ENCODE data around the gene ZBTB7C. TPM values are rescaled to one million over a fixed set of nuclear protein-coding genes. Genes with fewer than 3 reads are reported as not detected.

The ZBTB7C gene
- total and polyA plus RNA-seq, 10 of the 15 experiments (the other 5 are each of a cell fraction or from before 2014, with no cell fraction given): under 0.01 to 0.08 (median 0.01) TPM; not detected in 7

- ChIA-PET POLR2A (no interaction called here), SMC1A (ENCODE audit: uncharacterized antibody, unreplicated experiment) (interaction anchor here (0.6 kb wide), 1 partner anchor 103 kb away, joined by 3 read pairs; no protein-coding TSS in a partner anchor), CTCF (no interaction called here), RAD21 (ENCODE audit: unreplicated experiment) (no interaction called here)
- H3K4me2 ChIP-seq (ENCODE audit: control insufficient read depth, insufficient read depth): no peak overlapping the region
- in situ Hi-C loops (cut with MboI) (no loop called here), intact Hi-C loops (cut with micrococcal nuclease; ENCODE audit: unreplicated experiment) (loop anchor here (5.0 kb wide), 1 partner anchor 48 kb away; no protein-coding TSS in a partner anchor)
- no peak for DNase-seq (ENCODE audit: low read depth, low spot score)
- no peaks in the 10 kb centered on the region for H3K9me3 ChIP-seq (replicated peaks; ENCODE audit: control insufficient read depth, insufficient read depth, low read length)
- H3K9ac ChIP-seq (ENCODE audit: control insufficient read depth, insufficient read depth, low read length): no peak overlapping the region
- H2AFZ ChIP-seq (ENCODE audit: control insufficient read depth, low read depth, low read length): no peak overlapping the region
- no peaks in the 10 kb centered on the region for H4K20me1 ChIP-seq (ENCODE audit: control insufficient read depth, insufficient read depth)
- ATAC-seq: no peak
- H3K4me1 ChIP-seq (ENCODE audit: control insufficient read depth, insufficient read depth, low read length): no peaks in the 10 kb centered on the region
- 11% methylated on average over 7 of the region's 7 CpGs for WGBS (ENCODE audit: insufficient coverage, insufficient replicate concordance, low lambda C conversion rate, missing lambda C conversion rate)
- H3K79me2 ChIP-seq (ENCODE audit: control insufficient read depth, insufficient read depth, low read length): no peaks in the 10 kb centered on the region
- FAIRE-seq: no peak
- no TSS peak for BruUV-seq (replicated peaks)
- no peak overlapping the region for H3K27ac ChIP-seq (ENCODE audit: control insufficient read depth, insufficient read depth)
- no peak overlapping the region for H3K4me3 ChIP-seq
- TF ChIP-seq SIX5 (IDR thresholded peaks at IDR 0.05; ENCODE audit: low read depth, low read length, severe bottlenecking) (no peak), CHD2 (IDR thresholded peaks at IDR 0.05; ENCODE audit: borderline replicate concordance, low read depth, low read length) (no peak)
- peaks cover 0 to 2% of the 10 kb centered on the region in 2 experiments; a peak in 3 of 4 replicates for H3K27me3 ChIP-seq (replicated peaks in 1 of 2; ENCODE audit: control insufficient read depth in 2 of 2, insufficient read depth in 2 of 2, low read length in 1 of 2)
- no peaks in the 10 kb centered on the region for H3K36me3 ChIP-seq (ENCODE audit: control insufficient read depth in 2 of 2, insufficient read depth in 2 of 2, low read length in 1 of 2)
These were observed 279.5 kb downstream of the ZBTB7C start for GRCh38 chr18:48129621-48130082.

- in situ Hi-C loops (cut with MboI): no loop called here
- FAIRE-seq (no peak), ATAC-seq (no peak), DNase-seq (ENCODE audit: low read depth, low spot score) (no peak)
- Histone ChIP-seq H3K4me2 (ENCODE audit: control insufficient read depth, insufficient read depth) (no peak overlapping the region), H3K27ac (ENCODE audit: control insufficient read depth, insufficient read depth) (no peak overlapping the region), H2AFZ (ENCODE audit: control insufficient read depth, low read depth, low read length) (no peak overlapping the region), H3K27me3 (replicated peaks in 1 of 2; ENCODE audit: control insufficient read depth in 2 of 2, insufficient read depth in 2 of 2, low read length in 1 of 2) (no peaks in the 10 kb centered on the region; a peak in 2 of 4 replicates), H3K4me3 (no peak overlapping the region), H3K4me1 (ENCODE audit: control insufficient read depth, insufficient read depth, low read length) (no peaks in the 10 kb centered on the region), H3K79me2 (ENCODE audit: control insufficient read depth, insufficient read depth, low read length) (no peaks in the 10 kb centered on the region), H3K9ac (ENCODE audit: control insufficient read depth, insufficient read depth, low read length) (no peak overlapping the region), H4K20me1 (ENCODE audit: control insufficient read depth, insufficient read depth) (no peaks in the 10 kb centered on the region), H3K9me3 (replicated peaks; ENCODE audit: control insufficient read depth, insufficient read depth, low read length) (no peaks in the 10 kb centered on the region), H3K36me3 (ENCODE audit: control insufficient read depth in 2 of 2, insufficient read depth in 2 of 2, low read length in 1 of 2) (no peaks in the 10 kb centered on the region)
- ChIA-PET SMC1A (ENCODE audit: uncharacterized antibody, unreplicated experiment) (no interaction called here), RAD21 (ENCODE audit: unreplicated experiment) (no interaction called here), CTCF (no interaction called here), POLR2A (no interaction called here)
- WGBS (ENCODE audit: insufficient coverage, insufficient replicate concordance, low lambda C conversion rate, missing lambda C conversion rate): 59% methylated on average over 10 of the region's 12 CpGs
- intact Hi-C loops (cut with micrococcal nuclease; ENCODE audit: unreplicated experiment): loop anchor here (5.0 kb wide), 1 partner anchor 50 kb away; no protein-coding TSS in a partner anchor
- BruUV-seq (replicated peaks): no TSS peak
- TF ChIP-seq SMARCA5 (IDR thresholded peaks at IDR 0.05): no peak
- TF ChIP-seq NRF1 (conservative IDR thresholded peaks at IDR 0.05; ENCODE audit: low read depth, low read length): no peak
- no peak for TF ChIP-seq ELK1 (IDR thresholded peaks at IDR 0.05; ENCODE audit: low read depth, low read length)
- TF ChIP-seq ZSCAN29 (IDR thresholded peaks at IDR 0.05): no peak
- TF ChIP-seq IKZF1 (conservative IDR thresholded peaks at IDR 0.05): no peak
- no peak for TF ChIP-seq PRDM15 (CRISPR knock-in tag; IDR thresholded peaks at IDR 0.05)
- no peak for TF ChIP-seq HCFC1 (IDR thresholded peaks at IDR 0.05; ENCODE audit: low read length)
- TF ChIP-seq CTCF (IDR thresholded peaks at IDR 0.05 in 2 of 3, conservative IDR thresholded peaks at IDR 0.05 in 1 of 3; ENCODE audit: control insufficient read depth in 2 of 3, extremely low read depth in 1 of 3, insufficient read depth in 1 of 3, low read depth in 3 of 3, low read length in 3 of 3): no peak
These were observed 281.6 kb downstream of the ZBTB7C start for GRCh38 chr18:48127606-48128005.

Data from GM12878 (cell line).